Measurements from ENCODE around the gene PPP1R2.
A peak's percentile ranks its signal among the peaks of the same experiment; 100 is the strongest.

Gene PPP1R2

GRCh38 chr3:195548987-195549386, 5.9 kb upstream of the PPP1R2 start:
- Histone ChIP-seq H3K9ac (ENCODE audit: low read depth, low read length) (no peak overlapping the region), H3K27ac (ENCODE audit: low read depth, low read length) (peak overlapping the region; percentile 73; the same call in 1 of the 2 replicates), H3K9me3 (ENCODE audit: insufficient read depth, low read depth, low read length) (no peaks in the 10 kb centered on the region), H3K36me3 (ENCODE audit: insufficient read depth, low read length) (no peaks in the 10 kb centered on the region), H3K4me1 (ENCODE audit: insufficient read depth, low read length) (peaks cover 32% of the 10 kb centered on the region), H3K27me3 (ENCODE audit: insufficient read depth, low read length) (peaks cover 13% of the 10 kb centered on the region), H3K4me3 (ENCODE audit: low read length) (peak overlapping the region; percentile 18; the same call in 1 of the 2 replicates)
- 91% methylated on average over 1 of the region's 2 CpGs for WGBS

- H3K27ac ChIP-seq (ENCODE audit: low read depth, low read length) = peak overlapping the region; percentile 73
- H3K36me3 ChIP-seq (ENCODE audit: insufficient read depth, low read length) = no peaks in the 10 kb centered on the region
- no peak overlapping the region for H3K9ac ChIP-seq (ENCODE audit: low read depth, low read length)
- peak overlapping the region; percentile 18; the same call in 1 of the 2 replicates for H3K4me3 ChIP-seq (ENCODE audit: low read length)
- H3K27me3 ChIP-seq (ENCODE audit: insufficient read depth, low read length) = peaks cover 18% of the 10 kb centered on the region
- no peaks in the 10 kb centered on the region for H3K9me3 ChIP-seq (ENCODE audit: insufficient read depth, low read depth, low read length)
- peaks cover 33% of the 10 kb centered on the region for H3K4me1 ChIP-seq (ENCODE audit: insufficient read depth, low read length)
Observed at GRCh38 chr3:195548501-195548900, 5.4 kb upstream of the PPP1R2 start.

GRCh38 chr3:195548006-195548405, 4.9 kb upstream of the PPP1R2 start:
- WGBS = 38% methylated on average over 8 of the region's 8 CpGs
- no peaks in the 10 kb centered on the region for H3K36me3 ChIP-seq (ENCODE audit: insufficient read depth, low read length)
- H3K9me3 ChIP-seq (ENCODE audit: insufficient read depth, low read depth, low read length) = no peaks in the 10 kb centered on the region
- H3K27ac ChIP-seq (ENCODE audit: low read depth, low read length) = peak overlapping the region; percentile 32
- H3K27me3 ChIP-seq (ENCODE audit: insufficient read depth, low read length) = peaks cover 20% of the 10 kb centered on the region
- H3K4me3 ChIP-seq (ENCODE audit: low read length) = peak overlapping the region; percentile 18; the same call in 1 of the 2 replicates
- H3K9ac ChIP-seq (ENCODE audit: low read depth, low read length) = no peak overlapping the region
- peaks cover 33% of the 10 kb centered on the region for H3K4me1 ChIP-seq (ENCODE audit: insufficient read depth, low read length)

GRCh38 chr3:195546130-195546560, 3.0 kb upstream of the PPP1R2 start:
- WGBS = 74% methylated on average over 3 of the region's 4 CpGs
- Histone ChIP-seq H3K27me3 (ENCODE audit: insufficient read depth, low read length) (peaks cover 27% of the 10 kb centered on the region), H3K4me3 (ENCODE audit: low read length) (no peak overlapping the region), H3K36me3 (ENCODE audit: insufficient read depth, low read length) (no peaks in the 10 kb centered on the region), H3K9me3 (ENCODE audit: insufficient read depth, low read depth, low read length) (no peaks in the 10 kb centered on the region), H3K27ac (ENCODE audit: low read depth, low read length) (no peak overlapping the region), H3K4me1 (ENCODE audit: insufficient read depth, low read length) (peaks cover 40% of the 10 kb centered on the region), H3K9ac (ENCODE audit: low read depth, low read length) (no peak overlapping the region)

GRCh38 chr3:195544634-195545033, 1.5 kb upstream of the PPP1R2 start:
- peaks cover 40% of the 10 kb centered on the region for H3K4me1 ChIP-seq (ENCODE audit: insufficient read depth, low read length)
- WGBS = 81% methylated on average over 3 of the region's 3 CpGs
- H3K4me3 ChIP-seq (ENCODE audit: low read length) = no peak overlapping the region
- no peak overlapping the region for H3K27ac ChIP-seq (ENCODE audit: low read depth, low read length)
- peaks cover 27% of the 10 kb centered on the region for H3K27me3 ChIP-seq (ENCODE audit: insufficient read depth, low read length)
- no peaks in the 10 kb centered on the region for H3K36me3 ChIP-seq (ENCODE audit: insufficient read depth, low read length)
- no peak overlapping the region for H3K9ac ChIP-seq (ENCODE audit: low read depth, low read length)
- no peaks in the 10 kb centered on the region for H3K9me3 ChIP-seq (ENCODE audit: insufficient read depth, low read depth, low read length)

GRCh38 chr3:195544230-195544536, 1.1 kb upstream of the PPP1R2 start:
- Histone ChIP-seq H3K9me3 (ENCODE audit: insufficient read depth, low read depth, low read length) (no peaks in the 10 kb centered on the region), H3K4me1 (ENCODE audit: insufficient read depth, low read length) (peaks cover 40% of the 10 kb centered on the region), H3K27me3 (ENCODE audit: insufficient read depth, low read length) (peaks cover 27% of the 10 kb centered on the region), H3K27ac (ENCODE audit: low read depth, low read length) (no peak overlapping the region), H3K36me3 (ENCODE audit: insufficient read depth, low read length) (no peaks in the 10 kb centered on the region), H3K4me3 (ENCODE audit: low read length) (peak overlapping the region; percentile 92), H3K9ac (ENCODE audit: low read depth, low read length) (no peak overlapping the region)
- WGBS = 86% methylated on average over 4 of the region's 4 CpGs

GRCh38 chr3:195543500-195544229, 540 bp upstream of the PPP1R2 start:
- H3K4me3 ChIP-seq (ENCODE audit: low read length) = peak overlapping the region; percentile 92
- H3K36me3 ChIP-seq (ENCODE audit: insufficient read depth, low read length) = no peaks in the 10 kb centered on the region
- no peaks in the 10 kb centered on the region for H3K9me3 ChIP-seq (ENCODE audit: insufficient read depth, low read depth, low read length)
- peaks cover 27% of the 10 kb centered on the region for H3K27me3 ChIP-seq (ENCODE audit: insufficient read depth, low read length)
- H3K9ac ChIP-seq (ENCODE audit: low read depth, low read length) = peak overlapping the region; percentile 53
- H3K27ac ChIP-seq (ENCODE audit: low read depth, low read length) = no peak overlapping the region
- peaks cover 35% of the 10 kb centered on the region for H3K4me1 ChIP-seq (ENCODE audit: insufficient read depth, low read length)
- WGBS = 8% methylated on average over 38 of the region's 38 CpGs

- H3K4me3 ChIP-seq (ENCODE audit: low read length) = peak overlapping the region; percentile 92
- no peaks in the 10 kb centered on the region for H3K9me3 ChIP-seq (ENCODE audit: insufficient read depth, low read depth, low read length)
- no peaks in the 10 kb centered on the region for H3K36me3 ChIP-seq (ENCODE audit: insufficient read depth, low read length)
- H3K27me3 ChIP-seq (ENCODE audit: insufficient read depth, low read length) = peaks cover 27% of the 10 kb centered on the region
- no peak overlapping the region for H3K27ac ChIP-seq (ENCODE audit: low read depth, low read length)
- peak overlapping the region; percentile 92 for H3K9ac ChIP-seq (ENCODE audit: low read depth, low read length)
- H3K4me1 ChIP-seq (ENCODE audit: insufficient read depth, low read length) = peaks cover 25% of the 10 kb centered on the region; the same call in 1 of the 2 replicates
- 4% methylated on average over 4 of the region's 5 CpGs for WGBS
Observed at GRCh38 chr3:195542316-195542697, 818 bp downstream of the PPP1R2 start.

- peaks cover 13% of the 10 kb centered on the region; the same call in 1 of the 2 replicates for H3K4me1 ChIP-seq (ENCODE audit: insufficient read depth, low read length)
- H3K27ac ChIP-seq (ENCODE audit: low read depth, low read length) = no peak overlapping the region
- no peaks in the 10 kb centered on the region for H3K9me3 ChIP-seq (ENCODE audit: insufficient read depth, low read depth, low read length)
- no peak overlapping the region for H3K4me3 ChIP-seq (ENCODE audit: low read length)
- no peak overlapping the region for H3K9ac ChIP-seq (ENCODE audit: low read depth, low read length)
- WGBS = 80% methylated on average over 6 of the region's 6 CpGs
- H3K27me3 ChIP-seq (ENCODE audit: insufficient read depth, low read length) = peaks cover 27% of the 10 kb centered on the region
- H3K36me3 ChIP-seq (ENCODE audit: insufficient read depth, low read length) = no peaks in the 10 kb centered on the region
Observed at GRCh38 chr3:195540511-195540910, 2.6 kb downstream of the PPP1R2 start.

GRCh38 chr3:195540027-195540426, 3.1 kb downstream of the PPP1R2 start:
- WGBS = 88% methylated on average over 8 of the region's 8 CpGs
- H3K27me3 ChIP-seq (ENCODE audit: insufficient read depth, low read length) = peaks cover 25% of the 10 kb centered on the region
- no peak overlapping the region for H3K27ac ChIP-seq (ENCODE audit: low read depth, low read length)
- peaks cover 13% of the 10 kb centered on the region; the same call in 1 of the 2 replicates for H3K4me1 ChIP-seq (ENCODE audit: insufficient read depth, low read length)
- H3K9me3 ChIP-seq (ENCODE audit: insufficient read depth, low read depth, low read length) = no peaks in the 10 kb centered on the region
- H3K9ac ChIP-seq (ENCODE audit: low read depth, low read length) = no peak overlapping the region
- H3K4me3 ChIP-seq (ENCODE audit: low read length) = no peak overlapping the region
- no peaks in the 10 kb centered on the region for H3K36me3 ChIP-seq (ENCODE audit: insufficient read depth, low read length)

- 94% methylated on average over 4 of the region's 5 CpGs for WGBS
- Histone ChIP-seq H3K27me3 (ENCODE audit: insufficient read depth, low read length) (peaks cover 19% of the 10 kb centered on the region), H3K4me3 (ENCODE audit: low read length) (no peak overlapping the region), H3K27ac (ENCODE audit: low read depth, low read length) (no peak overlapping the region), H3K36me3 (ENCODE audit: insufficient read depth, low read length) (no peaks in the 10 kb centered on the region), H3K4me1 (ENCODE audit: insufficient read depth, low read length) (peaks cover 13% of the 10 kb centered on the region; the same call in 1 of the 2 replicates), H3K9me3 (ENCODE audit: insufficient read depth, low read depth, low read length) (no peaks in the 10 kb centered on the region), H3K9ac (ENCODE audit: low read depth, low read length) (no peak overlapping the region)
Observed at GRCh38 chr3:195539479-195539878, 3.6 kb downstream of the PPP1R2 start.

All from HUES64 (cell line).